ENCODE data around the gene PSMD11. TPM values are rescaled to one million over a fixed set of nuclear protein-coding genes. Genes with fewer than 3 reads are reported as not detected.
"Not testable (repeated sequence)": the region's sequence is repeated elsewhere in the genome, so short reads cannot be mapped to it uniquely, and the experiment has no call there.

The PSMD11 gene
- total RNA-seq, 6 experiments from 2014 or later, result 45.7 to 61.3 (median 51.6) TPM

DNA sequence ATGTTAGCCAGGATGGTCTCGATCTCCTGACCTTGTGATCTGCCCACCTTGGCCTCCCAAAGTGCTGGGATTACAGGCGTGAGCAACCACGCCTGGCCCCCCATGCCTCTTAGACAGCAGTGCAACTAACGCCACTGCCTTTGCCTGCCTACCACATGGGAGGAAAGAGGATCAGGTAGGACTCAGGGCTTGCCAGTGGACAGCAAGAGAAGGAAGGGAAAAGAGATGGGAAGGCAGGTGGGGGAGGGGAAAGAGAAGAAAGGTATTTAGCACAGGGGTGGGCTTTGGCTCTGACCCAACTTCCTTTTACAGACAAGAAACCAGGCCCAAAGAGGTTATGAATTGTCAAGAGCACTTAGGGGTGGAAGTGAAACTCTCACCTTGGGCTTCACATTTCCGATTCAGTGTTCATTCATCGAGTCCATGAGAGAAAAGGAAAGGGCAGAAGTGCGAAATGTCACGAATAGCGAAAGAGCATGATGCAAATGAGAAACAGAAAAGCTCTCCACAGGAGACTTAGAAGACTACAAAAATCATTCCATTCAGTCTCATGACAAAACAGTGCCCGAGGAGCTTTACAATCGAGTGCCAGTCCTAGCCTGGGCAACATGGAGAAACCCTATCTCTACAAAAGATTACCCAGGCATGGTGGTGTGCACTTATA, 78.8 kb downstream of the PSMD11 start:
- Histone ChIP-seq H3K27ac (no peak overlapping the region), H3K36me3 (no peaks in the 10 kb centered on the region), H3K9me3 (no peaks in the 10 kb centered on the region), H3K27me3 (no peaks in the 10 kb centered on the region), H3K4me1 (peaks cover 0 to 10% (median 0%) of the 10 kb centered on the region in 4 donors), H3K4me3 (no peak overlapping the region)
- TF ChIP-seq POLR2A (IDR thresholded peaks at IDR 0.05), result no peak
- ATAC-seq, result peak in 1 of 4 donors; percentile 26
- DNase-seq, result no peak
- WGBS (ENCODE audit: insufficient coverage, low coverage, low lambda C conversion rate, missing lambda C conversion rate), result 79% methylated on average over 6 of the region's 11 CpGs
- intact Hi-C loops (cut with DNase I), result no loop called here

DNA sequence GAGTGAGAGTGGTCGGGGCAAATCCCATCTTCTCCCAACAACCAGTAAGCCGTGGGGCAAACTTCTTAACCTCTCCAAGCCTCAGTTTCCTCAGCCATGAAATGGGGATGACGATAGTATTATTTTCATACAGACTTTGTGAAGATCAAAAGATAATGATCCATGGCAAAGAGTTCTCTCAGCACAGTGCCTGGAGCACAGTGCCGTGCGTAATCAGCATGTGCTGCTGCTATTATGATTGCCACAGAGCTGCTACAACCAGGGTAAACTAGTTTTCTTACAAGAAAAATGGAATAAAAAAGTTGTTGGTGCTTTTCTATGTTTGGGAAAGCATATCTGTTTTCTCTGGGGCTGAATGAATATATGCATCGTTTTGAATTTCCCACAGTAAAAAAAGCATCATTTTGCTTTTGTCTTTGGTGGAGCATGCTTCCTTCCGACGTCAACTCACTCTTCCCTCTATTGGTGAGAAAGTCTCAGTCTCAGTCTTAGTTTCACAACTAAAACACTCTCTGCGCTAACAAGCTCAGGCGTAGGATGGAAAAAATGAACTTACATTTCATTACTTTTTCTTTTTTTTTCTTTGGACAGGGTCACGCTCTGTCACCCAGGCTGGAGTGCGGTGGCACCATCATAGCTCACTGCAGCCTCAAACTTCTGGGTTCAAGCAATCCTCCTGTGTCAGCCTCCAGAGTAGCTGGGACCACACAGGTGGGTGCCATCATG, 79.7 kb downstream of the PSMD11 start:
- H3K36me3 ChIP-seq, result no peaks in the 10 kb centered on the region
- no peak overlapping the region for H3K27ac ChIP-seq
- no peaks in the 10 kb centered on the region for H3K27me3 ChIP-seq
- no peak for DNase-seq
- H3K9me3 ChIP-seq, result no peaks in the 10 kb centered on the region
- WGBS (ENCODE audit: insufficient coverage, low coverage, low lambda C conversion rate, missing lambda C conversion rate), result 89% methylated on average over 12 of the region's 12 CpGs
- TF ChIP-seq POLR2A (IDR thresholded peaks at IDR 0.05), result no peak
- TF ChIP-seq, protein P1, sequence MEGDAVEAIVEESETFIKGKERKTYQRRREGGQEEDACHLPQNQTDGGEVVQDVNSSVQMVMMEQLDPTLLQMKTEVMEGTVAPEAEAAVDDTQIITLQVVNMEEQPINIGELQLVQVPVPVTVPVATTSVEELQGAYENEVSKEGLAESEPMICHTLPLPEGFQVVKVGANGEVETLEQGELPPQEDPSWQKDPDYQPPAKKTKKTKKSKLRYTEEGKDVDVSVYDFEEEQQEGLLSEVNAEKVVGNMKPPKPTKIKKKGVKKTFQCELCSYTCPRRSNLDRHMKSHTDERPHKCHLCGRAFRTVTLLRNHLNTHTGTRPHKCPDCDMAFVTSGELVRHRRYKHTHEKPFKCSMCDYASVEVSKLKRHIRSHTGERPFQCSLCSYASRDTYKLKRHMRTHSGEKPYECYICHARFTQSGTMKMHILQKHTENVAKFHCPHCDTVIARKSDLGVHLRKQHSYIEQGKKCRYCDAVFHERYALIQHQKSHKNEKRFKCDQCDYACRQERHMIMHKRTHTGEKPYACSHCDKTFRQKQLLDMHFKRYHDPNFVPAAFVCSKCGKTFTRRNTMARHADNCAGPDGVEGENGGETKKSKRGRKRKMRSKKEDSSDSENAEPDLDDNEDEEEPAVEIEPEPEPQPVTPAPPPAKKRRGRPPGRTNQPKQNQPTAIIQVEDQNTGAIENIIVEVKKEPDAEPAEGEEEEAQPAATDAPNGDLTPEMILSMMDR (IDR thresholded peaks at IDR 0.05), result no peak
- no peak overlapping the region for H3K4me3 ChIP-seq
- intact Hi-C loops (cut with DNase I), result no loop called here
- peaks cover 0 to 10% (median 0%) of the 10 kb centered on the region in 4 donors for H3K4me1 ChIP-seq
- no peak for ATAC-seq

DNA sequence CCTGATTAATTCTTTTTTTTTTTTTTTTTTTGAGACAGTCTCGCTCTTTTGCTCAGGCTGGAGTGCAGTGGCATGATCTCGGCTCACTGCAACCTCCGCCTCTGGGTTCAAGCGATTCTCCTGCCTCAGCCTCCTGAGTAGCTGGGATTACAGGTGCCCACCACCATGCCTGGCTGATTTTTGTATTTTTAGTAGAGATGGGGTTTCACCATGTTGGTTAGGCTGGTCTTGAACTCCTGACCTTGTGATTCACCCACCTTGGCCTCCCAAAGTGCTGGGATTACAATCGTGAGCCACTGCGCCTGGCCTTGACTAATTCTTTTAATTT, 80.2 kb downstream of the PSMD11 start:
- DNase-seq; H3K27ac ChIP-seq; ATAC-seq; H3K9me3 ChIP-seq; H3K36me3 ChIP-seq; H3K4me3 ChIP-seq; intact Hi-C loops (cut with DNase I); H3K27me3 ChIP-seq: not testable (repeated sequence)
- 93% methylated on average over 2 of the region's 6 CpGs for WGBS (ENCODE audit: insufficient coverage, low coverage, low lambda C conversion rate, missing lambda C conversion rate)
- H3K4me1 ChIP-seq, result peaks cover 0 to 10% (median 0%) of the 10 kb centered on the region in 4 donors

DNA sequence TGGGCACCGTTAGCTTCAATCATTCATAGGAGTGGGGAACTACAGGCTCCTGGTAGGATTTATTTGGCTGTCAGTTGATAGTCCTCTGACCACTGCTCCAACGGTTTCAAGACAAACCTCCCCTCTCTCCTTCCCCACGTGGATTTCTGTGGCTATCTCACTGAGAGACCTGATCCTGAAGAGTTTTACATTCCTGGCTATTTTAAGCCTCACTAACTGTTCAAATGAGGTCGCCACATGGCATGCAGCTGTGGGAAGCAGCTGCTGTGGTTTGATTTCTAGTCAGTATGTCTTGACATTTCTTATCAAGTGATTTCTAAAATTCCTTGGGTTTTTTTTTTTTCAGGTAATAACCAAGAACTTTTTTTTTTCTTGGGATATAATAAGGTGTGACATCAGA, 80.8 kb downstream of the PSMD11 start:
- intact Hi-C loops (cut with DNase I), result no loop called here
- Histone ChIP-seq H3K4me1 (peaks cover 0 to 4% (median 0%) of the 10 kb centered on the region in 4 donors), H3K27ac (no peak overlapping the region), H3K27me3 (no peaks in the 10 kb centered on the region), H3K4me3 (no peak overlapping the region), H3K36me3 (no peaks in the 10 kb centered on the region), H3K9me3 (no peaks in the 10 kb centered on the region)
- TF ChIP-seq, protein P1 (IDR thresholded peaks at IDR 0.05), result no peak
- TF ChIP-seq POLR2A (IDR thresholded peaks at IDR 0.05), result no peak
- WGBS (ENCODE audit: insufficient coverage, low coverage, low lambda C conversion rate, missing lambda C conversion rate), result 54% methylated on average over 3 of the region's 4 CpGs
- no peak for ATAC-seq
- no peak for DNase-seq

DNA sequence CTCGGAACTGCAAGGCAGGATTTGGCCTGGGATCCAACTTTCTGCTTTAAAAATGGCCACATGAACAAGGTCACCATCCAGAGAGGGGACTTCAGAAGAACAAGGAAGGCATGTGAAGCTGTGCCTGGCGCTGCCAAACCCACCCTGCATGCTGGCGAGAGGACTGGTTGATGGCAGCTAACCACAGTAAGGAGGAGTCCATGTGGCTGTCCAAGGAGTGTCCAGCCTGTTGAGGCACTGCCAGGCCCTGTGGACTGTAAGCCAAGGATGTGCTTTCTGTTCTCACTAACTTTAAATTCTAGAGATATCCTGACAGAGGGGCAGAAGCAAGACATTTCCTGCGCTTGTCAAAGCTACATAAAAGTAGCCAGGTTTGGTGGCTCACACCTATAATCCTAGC, 82.8 kb downstream of the PSMD11 start:
- Histone ChIP-seq H3K4me1 (no peaks in the 10 kb centered on the region), H3K27me3 (no peaks in the 10 kb centered on the region), H3K9me3 (no peaks in the 10 kb centered on the region), H3K27ac (no peak overlapping the region), H3K36me3 (no peaks in the 10 kb centered on the region), H3K4me3 (no peak overlapping the region)
- 90% methylated on average over 2 of the region's 4 CpGs for WGBS (ENCODE audit: insufficient coverage, low coverage, low lambda C conversion rate, missing lambda C conversion rate)
- DNase-seq (no peak), ATAC-seq (no peak)
- TF ChIP-seq POLR2A (IDR thresholded peaks at IDR 0.05), result no peak
- TF ChIP-seq, protein P1 (IDR thresholded peaks at IDR 0.05), result no peak
- intact Hi-C loops (cut with DNase I), result no loop called here

Measured in right lobe of liver (tissue), 6 donors.